HG03064 (cell line): ENCODE data around the gene SLC6A17.
A peak's percentile ranks its signal among the peaks of the same experiment; 100 is the strongest.

ENCODE experiments used
- ATAC-seq: cut with Tn5 transposase; IDR thresholded peaks from one replicate; pipeline ENCODE4 v1.9.1; 2021; ENCODE audit warnings: low read depth; ENCODE audit not compliant: unreplicated experiment

SLC6A17 gene

DNA sequence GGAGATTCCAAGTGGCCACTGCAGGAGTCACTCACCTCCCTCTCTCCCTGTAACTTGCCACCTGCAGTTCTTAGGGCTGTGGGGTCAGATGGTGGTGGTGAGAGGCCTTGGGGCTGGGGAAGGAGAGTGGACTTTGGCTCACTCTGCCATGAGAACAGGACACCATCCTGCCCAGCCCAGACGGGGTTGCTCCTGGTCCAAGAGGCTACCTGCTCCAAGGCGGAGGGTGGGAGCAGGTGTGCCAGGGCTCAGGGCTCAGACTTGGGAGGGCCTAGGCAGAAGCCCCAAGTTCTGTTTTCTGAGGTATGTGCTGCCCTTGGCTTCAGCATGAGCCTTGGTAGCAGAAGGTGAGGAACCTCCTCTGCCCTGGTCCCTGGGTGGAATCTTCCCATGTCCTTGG, 48.5 kb downstream of the SLC6A17 start:
- ATAC-seq, result no peak

DNA sequence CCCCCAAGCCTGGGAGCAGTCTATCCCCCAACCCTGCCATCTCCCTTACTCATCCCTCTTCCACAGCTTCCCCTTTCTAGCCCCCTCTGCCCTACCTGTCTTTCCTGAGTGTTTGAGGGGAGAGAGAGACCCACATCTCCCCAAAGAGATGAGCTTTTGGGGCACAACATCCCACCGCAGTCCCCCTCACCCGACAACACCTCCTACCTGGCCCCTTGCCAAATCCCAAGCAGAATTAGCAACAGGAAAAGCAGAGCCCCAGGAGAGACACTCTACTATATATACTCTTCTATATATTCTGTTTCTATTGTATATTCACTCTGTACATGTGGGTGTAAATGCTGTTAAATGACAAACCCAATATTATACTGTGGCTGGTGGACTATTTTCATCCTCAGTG, 49.9 kb downstream of the SLC6A17 start:
- ATAC-seq, result no peak

DNA sequence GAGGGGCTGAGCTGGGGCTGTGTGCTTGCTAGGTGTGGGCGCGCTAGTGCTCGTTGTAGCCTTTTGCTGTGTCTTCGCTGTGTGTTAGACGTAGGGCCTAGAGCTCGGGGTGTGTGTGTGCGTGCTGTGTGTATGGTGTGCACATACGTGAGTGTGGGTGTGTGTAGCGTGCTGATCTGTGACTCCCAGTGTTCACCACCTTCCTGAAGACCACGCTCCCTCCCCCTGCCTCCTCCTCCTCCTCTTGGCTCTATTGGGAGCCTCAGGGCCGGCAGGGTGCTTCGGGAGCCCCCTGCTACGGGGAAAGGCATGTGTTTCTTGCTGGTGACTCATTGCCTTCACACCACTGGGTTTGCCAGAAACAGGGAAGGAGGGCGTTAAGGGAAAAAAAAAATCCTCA, 50.4 kb downstream of the SLC6A17 start:
- no peak for ATAC-seq

- no peak for ATAC-seq
These were observed 51.0 kb downstream of the SLC6A17 start for GRCh38 chr1:110201157-110201825.

DNA sequence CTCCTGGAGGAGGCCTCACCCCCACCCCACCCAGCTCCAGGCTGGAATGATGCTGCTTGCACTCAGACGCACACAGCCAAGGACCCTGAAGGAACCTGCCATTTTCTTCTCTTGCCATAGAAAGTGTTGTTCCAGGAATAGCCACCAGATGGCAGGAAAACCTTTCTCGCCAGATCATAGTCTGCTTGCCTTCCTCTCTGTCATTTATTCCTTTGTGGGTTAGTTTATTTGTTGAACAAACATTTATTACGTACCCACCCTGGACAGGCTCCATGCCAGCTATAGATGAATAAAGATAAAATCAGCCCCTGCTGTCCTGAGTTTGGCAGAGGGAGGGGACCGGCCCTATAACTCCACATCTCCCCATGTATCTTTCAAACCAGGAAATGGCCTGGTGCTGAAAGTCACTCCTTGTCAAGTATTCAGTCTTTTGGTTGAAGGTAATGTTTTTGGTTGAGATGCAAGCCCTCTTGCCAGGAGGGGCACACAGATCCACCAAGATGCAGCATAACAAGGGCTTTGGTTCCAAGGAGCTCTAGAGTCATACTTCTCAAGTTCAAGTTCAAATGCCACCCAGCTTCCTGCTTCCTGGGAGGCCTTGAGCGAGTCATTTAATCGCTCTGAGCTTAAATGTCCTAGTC, 52.8 kb downstream of the SLC6A17 start:
- ATAC-seq, result no peak

DNA sequence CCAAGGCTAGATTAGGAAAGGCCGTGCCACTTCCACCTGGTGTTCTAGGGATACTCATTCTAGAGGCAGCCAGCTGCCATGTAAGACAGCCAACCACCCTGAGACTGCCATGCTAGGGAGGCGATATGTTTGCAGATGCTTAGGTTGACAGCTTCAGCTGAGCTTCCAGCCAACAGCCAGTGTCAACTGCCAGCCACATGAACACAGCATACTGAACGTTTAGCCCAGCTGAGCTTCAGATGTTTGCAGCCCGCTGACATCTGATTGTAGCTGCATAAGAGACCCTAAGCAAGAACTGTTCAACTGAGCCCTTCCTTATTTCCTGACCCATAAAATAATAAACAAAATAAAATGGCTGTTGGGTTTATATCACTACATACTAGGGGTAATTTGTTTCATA, 54.9 kb downstream of the SLC6A17 start:
- no peak for ATAC-seq

- no peak for ATAC-seq
These were observed 55.4 kb downstream of the SLC6A17 start for GRCh38 chr1:110205591-110206155.

GRCh38 chr1:110206261-110206920, 56.1 kb downstream of the SLC6A17 start:
- no peak for ATAC-seq

DNA sequence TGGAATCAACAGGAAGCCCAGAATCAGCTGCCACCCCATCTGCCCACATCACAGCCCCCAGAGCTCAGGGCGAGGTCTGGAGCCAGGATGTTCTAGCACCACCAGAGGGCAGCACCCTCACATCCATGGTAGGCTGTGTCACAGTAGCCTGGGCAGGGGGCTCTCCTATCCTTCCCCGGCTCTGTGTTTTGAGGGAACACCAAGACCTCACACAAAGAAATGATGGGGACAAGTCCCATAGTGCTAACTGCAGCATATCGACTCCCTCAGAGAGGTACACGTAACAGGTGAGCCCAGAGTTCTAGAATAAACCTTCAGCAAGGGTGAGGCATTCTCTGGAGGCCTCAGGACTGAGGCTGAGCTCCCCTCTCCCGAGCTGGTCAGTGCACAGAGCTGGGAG, 57.5 kb downstream of the SLC6A17 start:
- ATAC-seq, result no peak

DNA sequence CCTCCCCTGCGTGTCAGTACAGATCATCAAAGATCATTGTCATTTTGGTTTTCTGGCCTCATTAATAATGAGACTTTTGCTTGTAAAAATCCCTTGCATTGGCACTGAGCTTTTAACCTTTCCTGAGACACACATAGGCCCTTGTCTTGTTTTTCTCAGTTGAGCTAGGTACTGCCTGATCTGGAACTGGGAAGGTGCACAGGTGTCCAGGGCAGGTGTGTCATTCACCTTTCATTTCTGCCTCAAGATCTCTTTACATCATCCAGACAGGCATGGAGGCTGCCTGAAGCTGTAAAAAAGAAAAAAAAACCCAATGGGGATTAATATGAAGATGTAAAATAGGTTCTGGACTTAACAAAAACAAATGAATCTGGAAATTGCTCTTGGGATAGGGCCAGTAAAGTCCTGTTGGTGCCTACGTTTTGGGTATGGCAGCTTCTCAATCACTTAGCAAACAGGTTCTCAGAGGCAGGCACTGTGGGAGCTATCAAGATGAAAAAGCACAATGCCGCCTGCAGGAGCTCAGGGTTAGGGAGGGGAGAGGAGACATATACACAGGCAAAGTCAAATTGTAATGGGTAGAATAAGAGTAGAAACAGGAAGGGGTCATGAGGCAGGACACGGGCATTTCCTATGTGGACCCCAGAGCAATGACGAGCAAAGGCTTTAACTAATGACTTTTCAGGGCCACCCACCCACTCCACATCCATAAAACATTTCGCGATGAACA, 58.8 kb downstream of the SLC6A17 start:
- no peak for ATAC-seq

GRCh38 chr1:110209715-110210603, 59.7 kb downstream of the SLC6A17 start, which contains the start of gene KCNC4:
KCNC4 (plus strand) TSS chr1:110210314; CDS start chr1:110211500, 1,186 bp downstream.
- ATAC-seq, result peak; percentile 70

DNA sequence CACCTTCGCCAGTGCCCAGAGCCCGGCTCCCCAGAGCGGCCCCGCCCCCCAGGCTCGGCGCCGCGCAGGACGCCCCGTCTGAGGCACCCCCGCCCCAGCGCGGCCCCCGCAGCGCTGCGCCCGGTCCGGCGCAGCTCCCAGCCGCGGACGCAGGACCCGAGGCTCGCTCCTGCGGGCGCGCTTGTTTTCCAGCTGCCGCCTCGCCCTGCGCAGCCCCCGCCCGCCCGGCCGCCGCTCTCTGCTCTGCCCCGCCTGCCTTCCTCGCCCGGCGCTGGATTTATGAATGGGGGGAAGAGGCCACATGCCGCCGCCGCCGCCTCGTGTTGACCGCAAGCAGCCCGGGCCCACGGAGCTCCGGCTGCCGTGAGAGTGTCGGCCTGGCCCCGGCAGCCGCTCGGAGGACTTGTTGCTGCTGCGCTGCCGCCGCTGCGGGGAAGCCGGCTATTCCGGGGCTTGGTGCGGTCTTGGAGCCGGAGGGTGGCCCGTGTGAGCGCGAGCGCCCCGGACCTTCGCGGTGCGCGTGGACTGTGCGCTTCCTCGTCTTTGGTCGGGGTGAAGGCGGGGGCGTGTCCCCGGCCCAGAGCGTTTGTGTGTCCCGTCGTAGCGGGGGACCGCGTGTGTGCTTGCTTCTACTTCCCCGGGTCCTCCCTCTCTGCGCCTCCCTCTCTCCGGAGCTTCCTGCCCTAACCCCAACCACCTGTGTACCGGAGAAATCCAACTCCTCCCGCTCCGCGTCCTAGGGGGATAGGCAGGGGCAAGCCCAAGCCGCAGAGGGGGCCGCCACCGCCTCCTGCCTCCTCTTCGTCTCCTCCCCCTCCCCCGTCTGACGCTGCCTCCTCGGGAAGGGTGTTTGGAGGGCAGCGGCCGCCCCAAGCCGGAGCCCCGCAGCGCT, 60.6 kb downstream of the SLC6A17 start:
- peak; percentile 23 for ATAC-seq

DNA sequence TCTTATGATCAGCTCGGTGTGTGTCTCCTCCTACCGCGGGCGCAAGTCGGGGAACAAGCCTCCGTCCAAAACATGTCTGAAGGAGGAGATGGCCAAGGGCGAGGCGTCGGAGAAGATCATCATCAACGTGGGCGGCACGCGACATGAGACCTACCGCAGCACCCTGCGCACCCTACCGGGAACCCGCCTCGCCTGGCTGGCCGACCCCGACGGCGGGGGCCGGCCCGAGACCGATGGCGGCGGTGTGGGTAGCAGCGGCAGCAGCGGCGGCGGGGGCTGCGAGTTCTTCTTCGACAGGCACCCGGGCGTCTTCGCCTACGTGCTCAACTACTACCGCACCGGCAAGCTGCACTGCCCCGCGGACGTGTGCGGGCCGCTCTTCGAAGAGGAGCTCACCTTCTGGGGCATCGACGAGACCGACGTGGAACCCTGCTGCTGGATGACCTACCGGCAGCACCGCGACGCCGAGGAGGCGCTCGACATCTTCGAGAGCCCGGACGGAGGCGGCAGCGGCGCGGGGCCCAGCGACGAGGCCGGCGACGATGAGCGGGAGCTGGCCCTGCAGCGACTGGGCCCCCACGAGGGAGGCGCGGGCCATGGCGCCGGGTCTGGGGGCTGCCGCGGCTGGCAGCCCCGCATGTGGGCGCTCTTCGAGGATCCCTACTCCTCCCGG, 61.3 kb downstream of the SLC6A17 start:
- no peak for ATAC-seq

- no peak for ATAC-seq
These were observed 62.2 kb downstream of the SLC6A17 start for GRCh38 chr1:110212169-110213142.

DNA sequence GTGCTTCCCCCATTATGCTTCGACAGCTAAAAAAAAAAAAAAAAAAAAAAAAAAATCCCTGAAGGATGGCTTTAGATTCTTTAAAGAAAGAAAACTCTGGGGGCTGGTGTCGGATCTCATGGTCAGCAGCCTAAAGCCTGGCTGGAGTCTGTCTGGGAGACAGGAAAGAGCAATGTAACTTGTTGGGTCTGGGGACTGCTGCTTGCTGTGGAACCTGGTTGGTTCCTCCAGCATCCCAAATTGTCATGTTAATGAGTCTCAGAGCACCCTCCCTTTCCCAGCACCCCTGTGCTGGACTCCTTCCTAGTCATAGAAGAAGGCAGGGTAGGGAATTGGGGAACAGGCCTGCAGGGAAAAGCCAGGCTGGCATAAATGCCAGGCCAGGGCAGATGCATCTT, 62.8 kb downstream of the SLC6A17 start:
- ATAC-seq, result no peak

GRCh38 chr1:110214454-110215404, 64.4 kb downstream of the SLC6A17 start:
- ATAC-seq, result no peak
